GM12891 (cell line): ENCODE data around the gene NFE2L2.

ENCODE experiments used
- POLR2A ChIP-seq: IDR thresholded peaks from 2 replicates; pipeline ENCODE4 v1.6.1; 2011; ENCODE audit warnings: low read depth, low read length, control low read depth
- POLR2AphosphoS5 ChIP-seq: IDR thresholded peaks from 2 replicates; pipeline ENCODE4 v1.6.1; 2011; ENCODE audit warnings: low read depth, low read length, control low read depth
- POU2F2 ChIP-seq: IDR thresholded peaks from 2 replicates; pipeline ENCODE4 v1.6.1; 2011; ENCODE audit warnings: low read depth, mild to moderate bottlenecking, control low read depth, low read length, moderate library complexity
- SPI1 ChIP-seq: IDR thresholded peaks from 2 replicates; pipeline ENCODE4 v1.6.1; 2011; ENCODE audit warnings: low read depth, low read length, control low read depth

GRCh38 chr2:177262092-177262491, 2.4 kb downstream of the NFE2L2 start:
- TF ChIP-seq POLR2A (no peak), POLR2AphosphoS5 (no peak), POU2F2 (no peak), SPI1 (no peak)
